Hepatocyte (in vitro differentiated cells): ENCODE measurements around the gene MEF2B. TPM values are rescaled to one million over a fixed set of nuclear protein-coding genes. Genes with fewer than 3 reads are reported as not detected.

Experiments used
- DNase-seq: peaks from one replicate; pipeline ENCODE4 v3.0.0-alpha.2; 2016; ENCODE audit warnings: low spot score
- H2AFZ ChIP-seq: fragments of 200-600 bp; sonication (generic); 2 replicates; pipeline ENCODE4 v1.6.0; 2016; ENCODE audit warnings: antibody characterized with exemption, mild to moderate bottlenecking
- H3K27ac ChIP-seq: fragments of 200-600 bp; sonication (generic); 2 replicates; pipeline ENCODE4 v1.5.1; 2016; ENCODE audit warnings: mild to moderate bottlenecking
- H3K27me3 ChIP-seq: fragments of 200-600 bp; sonication (generic); 2 replicates; pipeline ENCODE4 v1.6.1; 2016
- H3K36me3 ChIP-seq: fragments of 200-600 bp; sonication (generic); replicated peaks from 2 replicates; pipeline ENCODE4 v1.5.1; 2016; ENCODE audit warnings: low read depth; ENCODE audit not compliant: insufficient read depth
- H3K4me1 ChIP-seq: fragments of 200-600 bp; sonication (generic); 2 replicates; pipeline ENCODE4 v1.5.1; 2016; ENCODE audit warnings: mild to moderate bottlenecking, moderate library complexity; ENCODE audit not compliant: insufficient read depth
- H3K4me2 ChIP-seq: fragments of 200-600 bp; sonication (generic); 2 replicates; pipeline ENCODE4 v1.6.0; 2016
- H3K4me3 ChIP-seq: fragments of 200-600 bp; sonication (generic); 2 replicates; pipeline ENCODE4 v1.5.1; 2016; ENCODE audit warnings: mild to moderate bottlenecking
- H3K79me2 ChIP-seq: fragments of 200-600 bp; sonication (generic); 2 replicates; pipeline ENCODE4 v1.6.0; 2017; ENCODE audit warnings: mild to moderate bottlenecking
- H3K9me2 ChIP-seq: fragments of 200-600 bp; sonication (generic); replicated peaks from 2 replicates; pipeline ENCODE4 v1.6.0; 2017; ENCODE audit warnings: mild to moderate bottlenecking; ENCODE audit not compliant: insufficient read depth
- H3K9me3 ChIP-seq: fragments of 200-600 bp; sonication (generic); 2 replicates; pipeline ENCODE4 v1.5.1; 2016; ENCODE audit warnings: low read depth, mild to moderate bottlenecking
- H4K20me1 ChIP-seq: fragments of 200-600 bp; sonication (generic); 2 replicates; pipeline ENCODE4 v1.6.0; 2016; ENCODE audit warnings: mild to moderate bottlenecking; ENCODE audit not compliant: insufficient read depth, poor library complexity, severe bottlenecking
- EZH2 ChIP-seq: fragments of 200-600 bp; sonication (generic); IDR thresholded peaks from 2 replicates; pipeline ENCODE4 v1.6.1; 2016; ENCODE audit warnings: antibody characterized with exemption, mild to moderate bottlenecking, borderline replicate concordance
- EZH2phosphoT487 ChIP-seq: fragments of 200-600 bp; sonication (generic); IDR thresholded peaks from one replicate; pipeline ENCODE4 v1.6.1; 2018; ENCODE audit warnings: antibody characterized with exemption, mild to moderate bottlenecking, low read depth, moderate library complexity; ENCODE audit not compliant: unreplicated experiment, severe bottlenecking
- WGBS: methylation state at CpG from one replicate; pipeline ENCODE4 v1.1.6; 2016; ENCODE audit warnings: low lambda C conversion rate; ENCODE audit errors: missing lambda C conversion rate; 5-methylcytosine and 5-hydroxymethylcytosine counted together
- polyA plus RNA-seq: library from polyadenylated mRNA; unstranded; fragments of >200 nt; fragmentation: Nextera tagmentation; extraction: Ambion mirVana; gene quantifications from 2 replicates; pipeline ENCODE4 v1.2.1, GENCODE V29; 2016
- total RNA-seq: library from RNA; depleted of rRNA; stranded (reverse); fragments of >200 nt; gene quantifications from 2 replicates; pipeline ENCODE4 v1.2.3, GENCODE V29; 2014
- TF ChIP-seq, protein P1 (sequence below): fragments of 200-600 bp; sonication (generic); IDR thresholded peaks from 2 replicates; pipeline ENCODE4 v1.5.1; 2016; ENCODE audit warnings: antibody characterized with exemption, mild to moderate bottlenecking; ENCODE audit not compliant: poor library complexity

The MEF2B gene
- total and polyA plus RNA-seq, 2 experiments from 2014 or later = 0.70 to 2.6 TPM

- no peaks in the 10 kb centered on the region for H3K36me3 ChIP-seq
- no peaks in the 10 kb centered on the region for H3K9me3 ChIP-seq
- no peak overlapping the region for H3K27ac ChIP-seq
- H3K4me3 ChIP-seq = no peak overlapping the region
- H3K79me2 ChIP-seq = no peaks in the 10 kb centered on the region
- H2AFZ ChIP-seq = no peak overlapping the region
- TF ChIP-seq EZH2 (no peak), EZH2phosphoT487 (no peak)
- TF ChIP-seq, protein P1, sequence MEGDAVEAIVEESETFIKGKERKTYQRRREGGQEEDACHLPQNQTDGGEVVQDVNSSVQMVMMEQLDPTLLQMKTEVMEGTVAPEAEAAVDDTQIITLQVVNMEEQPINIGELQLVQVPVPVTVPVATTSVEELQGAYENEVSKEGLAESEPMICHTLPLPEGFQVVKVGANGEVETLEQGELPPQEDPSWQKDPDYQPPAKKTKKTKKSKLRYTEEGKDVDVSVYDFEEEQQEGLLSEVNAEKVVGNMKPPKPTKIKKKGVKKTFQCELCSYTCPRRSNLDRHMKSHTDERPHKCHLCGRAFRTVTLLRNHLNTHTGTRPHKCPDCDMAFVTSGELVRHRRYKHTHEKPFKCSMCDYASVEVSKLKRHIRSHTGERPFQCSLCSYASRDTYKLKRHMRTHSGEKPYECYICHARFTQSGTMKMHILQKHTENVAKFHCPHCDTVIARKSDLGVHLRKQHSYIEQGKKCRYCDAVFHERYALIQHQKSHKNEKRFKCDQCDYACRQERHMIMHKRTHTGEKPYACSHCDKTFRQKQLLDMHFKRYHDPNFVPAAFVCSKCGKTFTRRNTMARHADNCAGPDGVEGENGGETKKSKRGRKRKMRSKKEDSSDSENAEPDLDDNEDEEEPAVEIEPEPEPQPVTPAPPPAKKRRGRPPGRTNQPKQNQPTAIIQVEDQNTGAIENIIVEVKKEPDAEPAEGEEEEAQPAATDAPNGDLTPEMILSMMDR = no peak
- H3K4me2 ChIP-seq = no peak overlapping the region
- WGBS = 68% methylated on average over 21 of the region's 21 CpGs
- no peak for DNase-seq
- no peaks in the 10 kb centered on the region for H4K20me1 ChIP-seq
- no peaks in the 10 kb centered on the region for H3K9me2 ChIP-seq
- peaks cover 45% of the 10 kb centered on the region for H3K27me3 ChIP-seq
- no peaks in the 10 kb centered on the region for H3K4me1 ChIP-seq
These were observed 43.5 kb upstream of the MEF2B start for GRCh38 chr19:19213426-19214158.

DNA sequence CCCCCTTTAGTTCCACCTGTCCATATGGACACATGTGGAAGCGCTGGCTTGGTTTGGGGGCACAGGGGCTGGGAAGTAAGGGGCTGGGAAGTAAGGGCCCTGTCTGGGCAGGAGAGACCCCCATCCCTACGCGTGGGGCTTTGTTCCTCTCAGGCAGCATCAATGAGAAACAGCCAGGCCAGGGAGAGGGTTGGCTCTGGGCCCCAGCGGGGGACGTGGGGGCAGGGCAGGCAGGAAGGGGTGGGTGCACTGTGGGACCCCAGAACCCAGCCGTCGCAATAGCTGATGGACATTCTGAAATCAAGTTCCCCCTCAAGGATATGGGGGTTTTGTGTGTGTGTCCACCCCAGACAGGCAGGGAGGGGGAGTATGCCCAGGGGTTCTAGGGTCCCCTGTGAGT lies 42.9 kb upstream of the MEF2B start:
- DNase-seq = no peak
- peaks cover 45% of the 10 kb centered on the region for H3K27me3 ChIP-seq
- no peak overlapping the region for H2AFZ ChIP-seq
- TF ChIP-seq EZH2phosphoT487 (no peak), EZH2 (no peak)
- TF ChIP-seq, protein P1 = no peak
- H3K4me2 ChIP-seq = no peak overlapping the region
- no peak overlapping the region for H3K27ac ChIP-seq
- H3K9me3 ChIP-seq = no peaks in the 10 kb centered on the region
- no peaks in the 10 kb centered on the region for H3K36me3 ChIP-seq
- no peaks in the 10 kb centered on the region for H3K4me1 ChIP-seq
- no peaks in the 10 kb centered on the region for H3K79me2 ChIP-seq
- no peaks in the 10 kb centered on the region for H4K20me1 ChIP-seq
- WGBS = 22% methylated on average over 7 of the region's 7 CpGs
- H3K4me3 ChIP-seq = no peak overlapping the region
- H3K9me2 ChIP-seq = no peaks in the 10 kb centered on the region

DNA sequence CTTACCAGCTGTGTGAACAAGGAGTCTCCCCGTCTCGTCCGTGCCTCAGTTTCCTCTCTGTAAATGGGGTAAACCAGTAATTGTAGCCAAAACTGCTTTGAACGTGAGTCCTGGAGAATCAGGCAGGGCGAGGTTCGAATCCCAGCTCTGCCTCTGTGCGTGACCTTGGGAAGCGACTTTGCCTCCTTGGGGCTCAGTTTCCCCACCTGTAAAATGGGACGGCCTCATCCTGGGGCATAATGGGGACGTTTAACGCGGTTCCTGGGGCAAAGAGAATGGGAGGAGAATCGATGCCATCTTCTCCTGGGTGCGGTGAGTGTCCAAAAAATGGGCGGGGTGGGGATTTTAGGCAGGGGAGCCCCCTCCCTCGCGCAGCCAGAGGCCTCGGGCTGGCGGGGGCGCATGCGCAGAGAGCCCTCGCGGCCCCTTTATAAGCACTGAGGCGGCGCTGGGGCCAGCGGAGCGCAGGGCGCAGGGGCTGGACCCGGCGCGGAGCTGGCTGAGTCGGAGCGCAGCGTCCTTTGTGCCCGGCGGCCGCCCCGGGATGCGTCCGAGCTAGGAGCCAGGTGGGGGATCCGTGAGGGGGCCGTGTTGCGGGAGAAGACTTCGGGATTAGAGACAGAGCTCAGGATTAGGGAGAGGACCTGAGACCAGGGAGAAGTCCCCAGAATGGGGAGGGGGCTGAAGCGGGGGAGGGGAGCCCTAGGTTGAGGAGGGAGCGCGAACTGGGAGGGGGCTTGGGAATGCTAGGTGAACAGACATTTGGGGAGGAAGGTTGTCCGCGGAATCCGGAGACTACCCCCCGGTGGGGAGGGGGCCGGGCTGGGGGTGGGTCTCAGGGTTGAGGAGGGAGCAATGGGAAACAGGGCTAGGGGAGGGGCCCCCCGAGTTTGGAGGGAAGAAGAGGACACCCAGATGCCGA lies 41.7 kb upstream of the MEF2B start, which contains the start of gene NCAN:
Gene NCAN, plus strand, starts transcription at position 460 of the 922 bp plus-strand sequence. CDS start 4,996 bp downstream, outside the sequence.
- Histone ChIP-seq H3K27me3 (peaks cover 45% of the 10 kb centered on the region), H3K9me2 (no peaks in the 10 kb centered on the region), H3K4me3 (no peak within 1 kb of the TSS), H3K9me3 (no peaks in the 10 kb centered on the region), H3K27ac (no peak within 1 kb of the TSS), H3K36me3 (no peaks in the 10 kb centered on the region), H2AFZ (no peak within 1 kb of the TSS), H3K4me2 (no peak within 1 kb of the TSS), H4K20me1 (no peaks in the 10 kb centered on the region), H3K79me2 (no peaks in the 10 kb centered on the region), H3K4me1 (no peaks in the 10 kb centered on the region)
- no peak for DNase-seq
- TF ChIP-seq, protein P1 = no peak
- TF ChIP-seq EZH2phosphoT487 (no peak), EZH2 (no peak)
- WGBS = 16% methylated on average over 31 of the region's 54 CpGs
